Measurements from ENCODE around the gene PIK3R3. TPM values are rescaled to one million over a fixed set of nuclear protein-coding genes. Genes with fewer than 3 reads are reported as not detected.

PIK3R3 gene
- total RNA-seq, 1 donor from 2014 or later, result 54.1 TPM

- H3K27me3 Mint-ChIP-seq, result no peaks in the 10 kb centered on the region
- TF ChIP-seq CTCF (IDR thresholded peaks at IDR 0.05; ENCODE audit: unreplicated experiment), result no peak
- peaks cover 7% of the 10 kb centered on the region for H3K36me3 Mint-ChIP-seq (ENCODE audit: insufficient read depth)
- peak overlapping the region; percentile 82 for H3K27ac Mint-ChIP-seq
- no peaks in the 10 kb centered on the region for H3K9me3 Mint-ChIP-seq (ENCODE audit: low read depth)
- no peak for DNase-seq (ENCODE audit: low spot score, unreplicated experiment)
- no peak overlapping the region for H3K4me3 Mint-ChIP-seq (ENCODE audit: low read depth)
- peaks cover 20% of the 10 kb centered on the region for H3K4me1 Mint-ChIP-seq (ENCODE audit: low read depth)
These were observed 134.3 kb downstream of the PIK3R3 start for GRCh38 chr1:45998020-45998617.

GRCh38 chr1:45995298-45995697 is 137.1 kb downstream of the PIK3R3 start:
- peaks cover 17% of the 10 kb centered on the region for H3K36me3 Mint-ChIP-seq (ENCODE audit: insufficient read depth)
- no peak for DNase-seq (ENCODE audit: low spot score, unreplicated experiment)
- TF ChIP-seq CTCF (IDR thresholded peaks at IDR 0.05; ENCODE audit: unreplicated experiment), result no peak
- H3K4me3 Mint-ChIP-seq (ENCODE audit: low read depth), result no peak overlapping the region
- H3K4me1 Mint-ChIP-seq (ENCODE audit: low read depth), result peaks cover 20% of the 10 kb centered on the region
- no peak overlapping the region for H3K27ac Mint-ChIP-seq
- peaks cover 10% of the 10 kb centered on the region for H3K9me3 Mint-ChIP-seq (ENCODE audit: low read depth)
- H3K27me3 Mint-ChIP-seq, result no peaks in the 10 kb centered on the region

GRCh38 chr1:45994423-45994822 is 138.0 kb downstream of the PIK3R3 start:
- no peak for DNase-seq (ENCODE audit: low spot score, unreplicated experiment)
- no peak for TF ChIP-seq CTCF (IDR thresholded peaks at IDR 0.05; ENCODE audit: unreplicated experiment)
- Mint-ChIP-seq H3K27ac (no peak overlapping the region), H3K4me1 (ENCODE audit: low read depth) (peaks cover 20% of the 10 kb centered on the region), H3K9me3 (ENCODE audit: low read depth) (peaks cover 16% of the 10 kb centered on the region), H3K27me3 (no peaks in the 10 kb centered on the region), H3K36me3 (ENCODE audit: insufficient read depth) (peaks cover 19% of the 10 kb centered on the region), H3K4me3 (ENCODE audit: low read depth) (no peak overlapping the region)

Other genes starting within 250 kb of the PIK3R3 start
- gene TSPAN1, start 42.5 kb upstream of the PIK3R3 start, total RNA-seq, result 4.5 and 8.1 TPM in 2 replicates
- not detected in 2 replicates for gene P3R3URF, start 43.9 kb upstream of the PIK3R3 start, total RNA-seq
- gene POMGNT1, start 65.8 kb upstream of the PIK3R3 start, total RNA-seq, result 101 and 102 TPM in 2 replicates
- gene LURAP1, start 70.7 kb upstream of the PIK3R3 start, total RNA-seq, result 1.2 and 2.0 TPM in 2 replicates
- 17.0 and 17.3 TPM in 2 replicates for gene RAD54L, start 115.1 kb upstream of the PIK3R3 start, total RNA-seq
- 100 and 103 TPM in 2 replicates for gene LRRC41, start 171.0 kb upstream of the PIK3R3 start, total RNA-seq
- 221 and 228 TPM in 2 replicates for gene UQCRH, start 171.1 kb upstream of the PIK3R3 start, total RNA-seq
- gene NSUN4, start 208.2 kb upstream of the PIK3R3 start, total RNA-seq, result 25.0 and 30.3 TPM in 2 replicates